ENCODE data around the gene ADH4.

The ADH4 gene

GRCh38 chr4:99078931-99079624 lies 65.0 kb downstream of the ADH4 start:
- no peak for DNase-seq

GRCh38 chr4:99078336-99078735 lies 65.8 kb downstream of the ADH4 start:
- no peak for DNase-seq

DNA sequence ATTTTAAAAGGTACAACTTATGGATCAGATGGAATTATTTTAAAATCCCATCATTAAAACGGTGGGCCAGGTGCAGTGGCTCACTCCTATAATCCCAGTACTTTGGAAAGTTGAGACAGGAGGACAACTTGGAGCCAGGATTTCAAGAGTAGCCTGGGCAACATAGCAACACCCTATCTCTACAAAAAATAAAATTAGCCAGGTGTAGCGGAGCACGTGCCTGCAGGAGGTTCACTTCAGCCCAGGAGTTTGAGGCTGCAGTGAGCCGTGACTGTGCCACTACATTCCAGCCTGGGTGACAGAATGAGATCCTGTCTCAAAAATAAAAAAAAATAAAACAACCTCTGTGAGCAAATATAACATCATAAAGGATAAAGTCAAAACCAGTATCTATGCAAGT lies 66.9 kb downstream of the ADH4 start:
- no peak for DNase-seq

- no peak for DNase-seq
Measured at GRCh38 chr4:99076292-99076976, 67.7 kb downstream of the ADH4 start.

DNA sequence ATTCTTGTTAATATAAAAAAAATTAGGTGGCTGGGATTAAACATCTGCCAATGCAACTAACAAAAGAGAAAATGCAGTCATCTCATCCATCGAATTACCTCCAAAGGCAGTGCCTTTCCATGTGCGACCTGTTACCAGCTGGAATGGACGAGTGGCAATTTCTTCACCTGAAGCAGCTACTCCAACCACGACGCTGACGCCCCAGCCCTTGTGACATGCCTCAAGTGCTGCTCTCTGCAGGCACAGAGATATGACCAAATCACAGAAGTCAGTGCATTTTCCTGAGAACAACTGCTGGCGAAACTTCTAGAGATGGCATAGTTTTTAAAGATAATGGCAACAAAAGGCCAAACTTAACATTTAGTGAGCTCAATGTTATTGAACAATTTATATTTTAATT lies 69.3 kb downstream of the ADH4 start:
- DNase-seq = no peak
